ENCODE measurements around the gene ID1. TPM values are rescaled to one million over a fixed set of nuclear protein-coding genes. Genes with fewer than 3 reads are reported as not detected.
"Not testable (repeated sequence)": the region's sequence is repeated elsewhere in the genome, so short reads cannot be mapped to it uniquely, and the experiment has no call there.

The ID1 gene
- total RNA-seq, 2 donors from 2014 or later: 169 to 245 TPM

DNA sequence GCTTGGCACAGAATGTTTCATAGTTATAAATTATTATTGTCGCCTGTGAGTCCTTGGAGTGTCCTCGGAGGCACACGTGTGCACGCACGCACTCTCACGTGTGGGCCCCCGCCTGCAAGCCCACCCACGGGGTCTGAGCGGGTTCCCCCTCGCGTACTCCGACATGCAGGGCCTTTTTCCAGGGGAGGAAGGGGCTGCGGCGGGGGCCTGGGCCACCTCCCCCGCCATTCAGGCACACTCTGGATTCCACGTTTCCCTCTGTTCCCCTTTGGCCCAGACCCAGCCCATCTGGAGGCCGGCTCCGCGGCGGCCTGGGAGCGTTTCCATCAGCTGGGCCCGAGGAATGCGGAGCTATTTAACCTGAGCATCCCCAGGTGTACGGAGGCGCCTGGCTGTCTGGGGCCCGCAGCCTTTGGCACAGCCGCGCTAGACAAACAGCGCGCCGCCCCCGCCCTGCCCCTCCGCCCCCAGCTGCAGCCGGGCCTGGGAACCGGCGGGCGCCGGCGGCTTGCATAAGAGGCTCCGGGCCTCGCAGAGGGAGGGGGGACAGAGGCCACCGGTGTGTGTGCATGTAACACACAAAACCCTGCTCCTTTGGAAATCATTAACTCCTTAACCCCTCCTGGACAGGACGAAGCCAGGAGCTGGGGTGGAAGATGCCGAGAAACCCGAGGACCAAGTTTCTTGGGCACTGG, 3.3 kb downstream of the ID1 start:
- peak; percentile 41 for ATAC-seq
- WGBS, 2 donors: 23 to 28% methylated on average over 7 to 44 of the region's 45 CpGs
- Histone ChIP-seq H3K36me3 (replicated peaks in 1 of 2; ENCODE audit: insufficient read depth in 1 of 2, low read depth in 2 of 2) (no peaks in the 10 kb centered on the region), H3K4me1 (peaks cover 80% of the 10 kb centered on the region), H3K4me3 (no peak overlapping the region), H3K9me3 (no peaks in the 10 kb centered on the region), H3K27ac (peak overlapping the region; percentile 60 to 73 (median 71)), H3K27me3 (no peaks in the 10 kb centered on the region)
- peak; percentile 79 to 85 (median 82) for DNase-seq
- intact Hi-C loops (cut with DNase I): no loop called here
- TF ChIP-seq, protein P1, sequence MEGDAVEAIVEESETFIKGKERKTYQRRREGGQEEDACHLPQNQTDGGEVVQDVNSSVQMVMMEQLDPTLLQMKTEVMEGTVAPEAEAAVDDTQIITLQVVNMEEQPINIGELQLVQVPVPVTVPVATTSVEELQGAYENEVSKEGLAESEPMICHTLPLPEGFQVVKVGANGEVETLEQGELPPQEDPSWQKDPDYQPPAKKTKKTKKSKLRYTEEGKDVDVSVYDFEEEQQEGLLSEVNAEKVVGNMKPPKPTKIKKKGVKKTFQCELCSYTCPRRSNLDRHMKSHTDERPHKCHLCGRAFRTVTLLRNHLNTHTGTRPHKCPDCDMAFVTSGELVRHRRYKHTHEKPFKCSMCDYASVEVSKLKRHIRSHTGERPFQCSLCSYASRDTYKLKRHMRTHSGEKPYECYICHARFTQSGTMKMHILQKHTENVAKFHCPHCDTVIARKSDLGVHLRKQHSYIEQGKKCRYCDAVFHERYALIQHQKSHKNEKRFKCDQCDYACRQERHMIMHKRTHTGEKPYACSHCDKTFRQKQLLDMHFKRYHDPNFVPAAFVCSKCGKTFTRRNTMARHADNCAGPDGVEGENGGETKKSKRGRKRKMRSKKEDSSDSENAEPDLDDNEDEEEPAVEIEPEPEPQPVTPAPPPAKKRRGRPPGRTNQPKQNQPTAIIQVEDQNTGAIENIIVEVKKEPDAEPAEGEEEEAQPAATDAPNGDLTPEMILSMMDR (IDR thresholded peaks at IDR 0.05): no peak
- TF ChIP-seq POLR2A (IDR thresholded peaks at IDR 0.05): peak in 1 of 3 donors; percentile 11

DNA sequence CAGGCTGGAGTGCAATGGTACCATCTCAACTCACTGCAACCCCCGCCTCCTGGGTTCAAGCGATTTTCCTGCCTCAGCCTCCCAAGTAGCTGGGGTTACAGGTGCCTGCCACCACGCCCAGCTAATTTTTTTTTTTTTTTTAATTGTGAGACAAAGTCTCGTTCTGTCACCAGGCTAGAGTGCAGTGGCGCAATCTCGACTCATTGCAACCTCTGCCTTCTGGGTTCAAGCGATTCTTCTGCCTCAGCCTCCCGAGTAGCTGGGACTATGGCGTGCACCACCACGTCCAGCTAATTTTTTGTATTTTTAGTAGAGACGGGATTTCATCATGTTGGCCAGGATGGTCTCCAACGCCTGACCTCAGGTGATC, 7.2 kb downstream of the ID1 start:
- H3K27ac ChIP-seq: peak overlapping the region in 2 of 4 donors; percentile 12 to 54
- not testable (repeated sequence) for H3K9me3 ChIP-seq; H3K27me3 ChIP-seq; ATAC-seq; H3K36me3 ChIP-seq (replicated peaks in 1 of 2; ENCODE audit: insufficient read depth in 1 of 2, low read depth in 2 of 2); DNase-seq; H3K4me3 ChIP-seq
- intact Hi-C loops (cut with DNase I): loop anchor here (5.0 kb wide), 1 partner anchor 45 kb away; no protein-coding TSS in a partner anchor
- H3K4me1 ChIP-seq: peaks cover 45% of the 10 kb centered on the region
- 73 to 78% methylated on average over 12 of the region's 12 CpGs for WGBS, 2 donors

DNA sequence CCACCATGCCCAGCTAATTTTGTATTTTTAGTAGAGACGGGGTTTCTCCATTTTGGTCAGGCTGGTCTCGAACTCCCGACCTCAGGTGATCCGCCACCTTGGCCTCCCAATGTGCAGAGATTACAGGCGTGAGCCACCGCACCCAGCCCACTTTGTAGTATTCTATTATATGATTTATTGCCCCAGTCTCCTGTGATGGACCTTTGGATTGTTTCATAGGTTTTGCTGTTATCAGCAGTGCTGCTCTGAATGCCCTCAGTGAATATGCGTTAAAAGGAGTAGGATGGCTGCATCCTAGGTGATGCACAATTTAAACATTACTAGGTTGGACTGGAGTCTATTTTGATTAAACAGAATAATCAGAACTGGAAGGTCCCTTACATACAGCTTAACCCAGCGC, 10.3 kb downstream of the ID1 start:
- ATAC-seq (no peak), DNase-seq (no peak)
- Histone ChIP-seq H3K4me3 (no peak overlapping the region), H3K36me3 (replicated peaks in 1 of 2; ENCODE audit: insufficient read depth in 1 of 2, low read depth in 2 of 2) (no peaks in the 10 kb centered on the region), H3K9me3 (no peaks in the 10 kb centered on the region), H3K4me1 (peaks cover 22% of the 10 kb centered on the region), H3K27me3 (no peaks in the 10 kb centered on the region), H3K27ac (no peak overlapping the region)
- WGBS, 2 donors: 78 to 84% methylated on average over 8 of the region's 8 CpGs
- intact Hi-C loops (cut with DNase I): no loop called here
- no peak for TF ChIP-seq POLR2A (IDR thresholded peaks at IDR 0.05)
- TF ChIP-seq, protein P1 (IDR thresholded peaks at IDR 0.05): no peak

- H3K27me3 ChIP-seq: no peaks in the 10 kb centered on the region
- no peaks in the 10 kb centered on the region for H3K36me3 ChIP-seq (replicated peaks in 1 of 2; ENCODE audit: insufficient read depth in 1 of 2, low read depth in 2 of 2)
- intact Hi-C loops (cut with DNase I): no loop called here
- TF ChIP-seq, protein P1 (IDR thresholded peaks at IDR 0.05): no peak
- H3K27ac ChIP-seq: no peak overlapping the region
- peaks cover 15% of the 10 kb centered on the region for H3K4me1 ChIP-seq
- H3K4me3 ChIP-seq: no peak overlapping the region
- ATAC-seq (no peak), DNase-seq (no peak)
- no peaks in the 10 kb centered on the region for H3K9me3 ChIP-seq
- 81 to 84% methylated on average over 6 of the region's 6 CpGs for WGBS, 2 donors
Measured at GRCh38 chr20:31617432-31618104, 12.5 kb downstream of the ID1 start.

- H3K4me1 ChIP-seq: peaks cover 16% of the 10 kb centered on the region
- H3K36me3 ChIP-seq (replicated peaks in 1 of 2; ENCODE audit: insufficient read depth in 1 of 2, low read depth in 2 of 2): no peaks in the 10 kb centered on the region
- TF ChIP-seq, protein P1 (IDR thresholded peaks at IDR 0.05): no peak
- H3K27me3 ChIP-seq: no peaks in the 10 kb centered on the region
- WGBS, 2 donors: 76 to 77% methylated on average over 3 of the region's 3 CpGs
- DNase-seq (no peak), ATAC-seq (no peak)
- no peaks in the 10 kb centered on the region for H3K9me3 ChIP-seq
- H3K4me3 ChIP-seq: no peak overlapping the region
- H3K27ac ChIP-seq: no peak overlapping the region
- intact Hi-C loops (cut with DNase I): no loop called here
Measured at GRCh38 chr20:31620246-31620645, 15.2 kb downstream of the ID1 start.

DNA sequence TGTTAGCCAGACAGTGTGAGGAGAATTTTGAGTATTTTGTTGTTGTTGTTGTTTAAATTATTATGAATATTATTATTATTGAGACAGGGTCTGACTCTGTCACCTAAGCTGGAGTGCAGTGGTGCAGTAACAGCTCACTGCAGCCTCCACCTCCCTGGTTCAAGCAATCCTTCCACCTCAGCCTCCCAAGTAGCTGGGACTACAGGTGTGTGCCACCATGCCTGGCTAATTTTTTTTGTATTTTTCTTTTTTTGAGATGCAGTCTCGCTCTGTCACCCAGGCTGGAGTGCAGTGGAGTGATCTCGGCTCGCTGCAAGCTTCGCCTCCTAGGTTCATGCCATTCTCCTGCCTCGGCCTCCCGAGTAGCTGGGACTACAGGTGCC, 18.0 kb downstream of the ID1 start:
- Histone ChIP-seq H3K4me1 (peaks cover 16% of the 10 kb centered on the region), H3K27ac (peak overlapping the region in 3 of 4 donors; percentile 60 to 77 (median 65))
- H3K4me3 ChIP-seq; intact Hi-C loops (cut with DNase I); DNase-seq; H3K9me3 ChIP-seq; H3K27me3 ChIP-seq; ATAC-seq; H3K36me3 ChIP-seq (replicated peaks in 1 of 2; ENCODE audit: insufficient read depth in 1 of 2, low read depth in 2 of 2): not testable (repeated sequence)
- 94 to 95% methylated on average over 6 of the region's 6 CpGs for WGBS, 2 donors

GRCh38 chr20:31626534-31626933, 21.4 kb downstream of the ID1 start:
- 88 to 90% methylated on average over 8 of the region's 8 CpGs for WGBS, 2 donors
- H3K27me3 ChIP-seq; H3K4me3 ChIP-seq; ATAC-seq; H3K9me3 ChIP-seq; intact Hi-C loops (cut with DNase I); H3K27ac ChIP-seq; DNase-seq; H3K36me3 ChIP-seq (replicated peaks in 1 of 2; ENCODE audit: insufficient read depth in 1 of 2, low read depth in 2 of 2): not testable (repeated sequence)
- peaks cover 16% of the 10 kb centered on the region for H3K4me1 ChIP-seq

DNA sequence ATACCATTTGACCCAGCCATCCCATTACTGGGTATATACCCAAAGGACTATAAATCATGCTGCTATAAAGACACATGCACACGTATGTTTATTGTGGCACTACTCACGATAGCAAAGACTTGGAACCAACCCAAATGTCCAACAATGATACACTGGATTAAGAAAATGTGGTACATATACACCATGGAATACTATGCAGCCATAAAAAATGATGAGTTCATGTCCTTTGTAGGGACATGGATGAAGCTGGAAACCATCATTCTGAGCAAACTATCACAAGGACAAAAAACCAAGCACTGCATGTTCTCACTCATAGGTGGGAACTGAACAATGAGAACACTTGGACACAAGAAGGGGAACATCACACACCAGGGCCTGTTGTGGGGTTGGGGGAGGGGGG, 23.0 kb downstream of the ID1 start:
- H3K4me1 ChIP-seq; ATAC-seq; H3K36me3 ChIP-seq (replicated peaks in 1 of 2; ENCODE audit: insufficient read depth in 1 of 2, low read depth in 2 of 2); intact Hi-C loops (cut with DNase I); H3K4me3 ChIP-seq; H3K27ac ChIP-seq; H3K9me3 ChIP-seq; DNase-seq; H3K27me3 ChIP-seq: not testable (repeated sequence)
- WGBS, 2 donors: 63 to 76% methylated on average over 2 of the region's 2 CpGs
